ENCODE results near the gene FAIM2. TPM values are rescaled to one million over a fixed set of nuclear protein-coding genes. Genes with fewer than 3 reads are reported as not detected.

FAIM2 gene
- total RNA-seq, 2 experiments from 2014 or later = 0.53 to 0.91 TPM

DNA sequence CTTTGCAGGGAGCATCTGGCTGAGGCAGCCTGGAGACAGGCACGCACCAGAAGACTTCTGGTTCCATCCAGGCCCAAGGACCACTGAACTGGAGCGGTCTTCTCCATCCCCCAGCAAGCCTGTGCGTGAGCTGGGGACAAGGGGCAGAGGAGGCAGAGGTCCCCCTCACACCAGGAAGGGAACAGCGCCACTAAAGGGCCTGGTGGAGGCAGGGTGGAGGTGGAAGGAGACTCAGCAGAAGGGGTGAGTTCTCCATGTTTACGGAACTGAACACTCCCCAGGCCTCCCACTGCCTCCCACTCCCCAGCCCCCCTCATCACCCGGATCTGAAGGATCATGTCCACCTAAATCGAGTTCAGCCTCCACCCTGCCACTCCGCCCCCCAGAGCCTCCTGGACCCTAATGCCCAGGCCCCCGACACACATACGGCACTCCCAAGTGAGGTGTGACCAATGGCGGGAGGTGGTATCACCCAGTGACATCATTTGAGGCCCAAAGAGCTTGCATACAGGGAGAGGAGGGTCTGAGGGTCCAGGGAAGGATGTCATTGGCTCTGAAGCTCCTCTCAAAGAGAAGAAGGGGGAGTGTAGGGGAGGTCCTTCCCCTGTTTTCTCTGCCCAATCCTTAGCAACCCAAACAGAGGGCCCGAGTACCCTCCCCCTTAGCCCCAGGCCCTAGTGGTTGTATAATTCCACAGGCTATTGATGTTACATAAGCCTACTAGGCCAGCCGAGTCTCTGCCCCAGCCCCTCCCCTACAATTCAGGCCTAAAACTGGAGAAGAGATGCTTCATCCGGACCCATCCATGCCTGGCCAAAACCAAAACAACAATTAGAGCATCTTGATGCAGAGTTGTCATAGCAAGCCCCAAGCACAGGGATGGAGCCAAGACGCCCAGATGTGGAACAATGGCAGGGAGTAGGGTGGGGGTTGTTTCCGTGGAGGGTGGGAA, 1.0 kb downstream of the FAIM2 start:
- intact Hi-C loops (cut with DNase I, micrococcal nuclease) = no loop called here
- Mint-ChIP-seq H3K27ac (no peak overlapping the region), H3K4me3 (no peak overlapping the region), H3K27me3 (no peaks in the 10 kb centered on the region), H3K4me1 (peaks cover 13% of the 10 kb centered on the region), H3K36me3 (ENCODE audit: low read depth) (no peaks in the 10 kb centered on the region), H3K9me3 (ENCODE audit: low read depth) (no peaks in the 10 kb centered on the region)
- ChIA-PET POLR2A (no interaction called here), CTCF (no interaction called here)
- DNase-seq (no peak), ATAC-seq (no peak)

DNA sequence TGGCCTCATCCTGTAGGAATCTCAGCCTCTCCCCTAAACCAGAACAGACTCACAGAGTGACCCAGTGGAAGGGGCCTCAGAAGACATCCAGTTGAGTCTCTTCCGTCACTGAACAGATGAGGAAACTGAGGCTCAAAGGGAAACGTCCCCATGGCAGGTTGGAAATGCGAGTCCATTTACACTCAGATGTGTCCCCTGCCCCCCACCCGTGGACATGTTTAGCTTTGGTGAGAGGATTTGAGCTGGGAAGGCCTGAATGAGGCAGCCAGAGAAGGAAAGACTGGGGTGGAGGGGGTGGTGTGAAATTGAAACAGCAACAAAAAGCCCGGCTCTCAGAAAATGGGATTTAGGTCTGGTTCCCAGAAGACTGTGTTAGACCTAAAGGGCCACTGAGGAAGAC, 1.7 kb downstream of the FAIM2 start:
- Mint-ChIP-seq H3K4me1 (peaks cover 13% of the 10 kb centered on the region), H3K36me3 (ENCODE audit: low read depth) (no peaks in the 10 kb centered on the region), H3K27me3 (no peaks in the 10 kb centered on the region), H3K4me3 (no peak overlapping the region), H3K27ac (no peak overlapping the region), H3K9me3 (ENCODE audit: low read depth) (no peaks in the 10 kb centered on the region)
- ATAC-seq (no peak), DNase-seq (no peak)
- POLR2A ChIA-PET = no interaction called here
- CTCF ChIA-PET = no interaction called here
- intact Hi-C loops (cut with DNase I, micrococcal nuclease) = no loop called here

- no peak overlapping the region for H3K27ac Mint-ChIP-seq
- CTCF ChIA-PET = no interaction called here
- intact Hi-C loops (cut with DNase I, micrococcal nuclease) = no loop called here
- POLR2A ChIA-PET = no interaction called here
- DNase-seq = no peak
- H3K4me3 Mint-ChIP-seq = no peak overlapping the region
- H3K9me3 Mint-ChIP-seq (ENCODE audit: low read depth) = no peaks in the 10 kb centered on the region
- no peaks in the 10 kb centered on the region for H3K27me3 Mint-ChIP-seq
- peaks cover 11% of the 10 kb centered on the region for H3K4me1 Mint-ChIP-seq
- no peaks in the 10 kb centered on the region for H3K36me3 Mint-ChIP-seq (ENCODE audit: low read depth)
- ATAC-seq = no peak
Observed at GRCh38 chr12:49901026-49901425, 2.7 kb downstream of the FAIM2 start.

DNA sequence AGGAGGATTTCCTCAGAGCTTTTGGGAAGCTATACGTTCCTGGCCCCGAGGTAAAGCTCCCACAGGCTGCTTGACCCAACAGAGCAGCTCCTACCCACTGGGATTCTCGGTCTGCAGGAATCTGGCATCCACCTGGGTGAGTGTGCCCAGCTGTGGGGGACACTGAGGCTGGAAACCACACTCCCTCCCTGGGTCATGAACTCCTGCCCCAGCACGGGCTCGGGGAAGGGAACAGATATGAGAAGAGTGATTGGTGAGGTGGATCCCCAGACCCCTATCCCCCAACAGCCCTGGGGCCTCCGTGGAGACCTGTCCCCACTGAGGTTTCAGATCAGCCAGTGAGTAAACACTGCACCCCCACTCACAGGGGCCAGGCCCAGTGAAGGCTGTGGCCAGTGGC, 3.3 kb downstream of the FAIM2 start:
- POLR2A ChIA-PET = no interaction called here
- Mint-ChIP-seq H3K27ac (no peak overlapping the region), H3K4me3 (no peak overlapping the region), H3K9me3 (ENCODE audit: low read depth) (no peaks in the 10 kb centered on the region), H3K4me1 (peaks cover 10% of the 10 kb centered on the region), H3K36me3 (ENCODE audit: low read depth) (no peaks in the 10 kb centered on the region), H3K27me3 (no peaks in the 10 kb centered on the region)
- DNase-seq = no peak
- no peak for ATAC-seq
- CTCF ChIA-PET = no interaction called here
- intact Hi-C loops (cut with DNase I, micrococcal nuclease) = no loop called here

GRCh38 chr12:49899921-49900320, 3.8 kb downstream of the FAIM2 start:
- CTCF ChIA-PET = interaction anchor here (1.4 kb wide), 1 partner anchor 46 kb away, joined by 3 read pairs; no protein-coding TSS in a partner anchor
- no peak overlapping the region for H3K4me3 Mint-ChIP-seq
- ATAC-seq (no peak), DNase-seq (no peak)
- H3K27me3 Mint-ChIP-seq = no peaks in the 10 kb centered on the region
- H3K4me1 Mint-ChIP-seq = peaks cover 10% of the 10 kb centered on the region
- intact Hi-C loops (cut with DNase I, micrococcal nuclease) = no loop called here
- H3K9me3 Mint-ChIP-seq (ENCODE audit: low read depth) = no peaks in the 10 kb centered on the region
- POLR2A ChIA-PET = no interaction called here
- H3K36me3 Mint-ChIP-seq (ENCODE audit: low read depth) = no peaks in the 10 kb centered on the region
- H3K27ac Mint-ChIP-seq = no peak overlapping the region

DNA sequence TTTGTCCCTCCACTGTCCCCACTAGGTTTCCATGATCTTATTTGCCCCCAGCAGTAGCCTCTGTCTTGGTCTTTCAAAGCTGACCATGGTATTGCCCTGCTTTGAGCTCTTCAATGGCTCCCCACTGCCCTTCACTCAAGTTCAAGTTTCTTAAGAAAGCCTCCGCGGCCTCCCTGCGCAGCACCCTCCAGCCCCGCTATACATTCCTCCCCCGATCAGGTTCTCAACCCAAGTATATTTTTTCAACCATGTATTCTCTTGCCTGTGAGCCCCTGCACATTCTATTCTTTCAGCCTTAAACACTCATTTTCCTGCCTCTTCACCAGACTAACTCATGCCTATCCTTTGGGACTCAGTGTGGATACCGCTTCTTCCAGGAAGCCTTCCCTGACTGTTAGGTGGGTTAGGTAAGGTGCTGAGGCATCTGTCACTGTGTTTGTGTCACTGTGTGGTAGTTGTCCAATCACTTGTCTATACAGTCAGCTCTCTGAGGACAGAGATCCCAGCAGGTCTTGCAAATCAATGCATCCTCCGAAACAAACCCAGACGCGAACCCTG, 4.3 kb downstream of the FAIM2 start:
- intact Hi-C loops (cut with DNase I, micrococcal nuclease) = no loop called here
- ATAC-seq (no peak), DNase-seq (no peak)
- H3K9me3 Mint-ChIP-seq (ENCODE audit: low read depth) = no peaks in the 10 kb centered on the region
- peaks cover 7% of the 10 kb centered on the region for H3K4me1 Mint-ChIP-seq
- ChIA-PET CTCF (interaction anchor here (1.4 kb wide), 1 partner anchor 46 kb away, joined by 3 read pairs; no protein-coding TSS in a partner anchor), POLR2A (no interaction called here)
- no peak overlapping the region for H3K4me3 Mint-ChIP-seq
- H3K27me3 Mint-ChIP-seq = no peaks in the 10 kb centered on the region
- no peak overlapping the region for H3K27ac Mint-ChIP-seq
- no peaks in the 10 kb centered on the region for H3K36me3 Mint-ChIP-seq (ENCODE audit: low read depth)

DNA sequence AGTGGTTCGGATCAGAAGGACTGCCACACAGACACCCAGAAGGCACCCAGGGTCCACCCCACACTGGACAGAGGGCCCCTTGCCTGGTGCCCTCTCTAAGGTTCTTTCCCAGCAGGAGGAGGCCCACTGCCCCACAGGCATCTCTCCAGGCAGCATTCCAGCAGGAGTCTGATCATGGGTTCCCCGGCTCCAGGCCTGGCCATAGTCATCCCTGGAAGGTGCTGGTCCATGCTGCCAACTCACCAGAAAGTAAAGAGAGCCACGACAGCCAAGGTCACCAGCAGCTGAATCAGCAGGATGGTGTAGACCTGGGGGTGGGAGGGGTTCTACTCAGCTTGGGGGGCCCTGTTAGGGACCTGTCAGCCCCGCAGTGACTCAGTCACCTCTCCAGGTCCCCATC, 6.4 kb downstream of the FAIM2 start:
- H3K9me3 Mint-ChIP-seq (ENCODE audit: low read depth) = no peaks in the 10 kb centered on the region
- no peaks in the 10 kb centered on the region for H3K4me1 Mint-ChIP-seq
- intact Hi-C loops (cut with DNase I, micrococcal nuclease) = no loop called here
- H3K27me3 Mint-ChIP-seq = no peaks in the 10 kb centered on the region
- H3K27ac Mint-ChIP-seq = no peak overlapping the region
- no peaks in the 10 kb centered on the region for H3K36me3 Mint-ChIP-seq (ENCODE audit: low read depth)
- POLR2A ChIA-PET = no interaction called here
- H3K4me3 Mint-ChIP-seq = no peak overlapping the region
- ATAC-seq (no peak), DNase-seq (no peak)
- CTCF ChIA-PET = interaction anchor here (1.4 kb wide), 2 partner anchors 49 to 81 kb away, joined by 3 to 7 read pairs; no protein-coding TSS in a partner anchor

- DNase-seq (no peak), ATAC-seq (no peak)
- H3K36me3 Mint-ChIP-seq (ENCODE audit: low read depth) = no peaks in the 10 kb centered on the region
- intact Hi-C loops (cut with DNase I, micrococcal nuclease) = no loop called here
- no peak overlapping the region for H3K27ac Mint-ChIP-seq
- POLR2A ChIA-PET = no interaction called here
- no peaks in the 10 kb centered on the region for H3K4me1 Mint-ChIP-seq
- no peaks in the 10 kb centered on the region for H3K27me3 Mint-ChIP-seq
- no peak overlapping the region for H3K4me3 Mint-ChIP-seq
- H3K9me3 Mint-ChIP-seq (ENCODE audit: low read depth) = no peaks in the 10 kb centered on the region
- CTCF ChIA-PET = no interaction called here
Observed at GRCh38 chr12:49895773-49896172, 7.9 kb downstream of the FAIM2 start.

GRCh38 chr12:49894751-49895148, 8.9 kb downstream of the FAIM2 start:
- Mint-ChIP-seq H3K4me3 (no peak overlapping the region), H3K36me3 (ENCODE audit: low read depth) (no peaks in the 10 kb centered on the region), H3K9me3 (ENCODE audit: low read depth) (no peaks in the 10 kb centered on the region), H3K4me1 (no peaks in the 10 kb centered on the region), H3K27ac (no peak overlapping the region), H3K27me3 (no peaks in the 10 kb centered on the region)
- intact Hi-C loops (cut with DNase I, micrococcal nuclease) = no loop called here
- ChIA-PET POLR2A (no interaction called here), CTCF (interaction anchor here (1.5 to 2.1 kb wide), 2 partner anchors 11 to 13 kb away, joined by 3 to 6 read pairs; no protein-coding TSS in a partner anchor)
- DNase-seq (no peak), ATAC-seq (no peak)

GRCh38 chr12:49893753-49894750, 9.6 kb downstream of the FAIM2 start:
- H3K4me3 Mint-ChIP-seq = no peak overlapping the region
- ATAC-seq = peak; percentile 33
- H3K36me3 Mint-ChIP-seq (ENCODE audit: low read depth) = no peaks in the 10 kb centered on the region
- no peaks in the 10 kb centered on the region for H3K9me3 Mint-ChIP-seq (ENCODE audit: low read depth)
- ChIA-PET POLR2A (no interaction called here), CTCF (interaction anchor here (0.5 to 2.1 kb wide), 3 partner anchors 11 to 573 kb away, joined by 3 to 6 read pairs (median 4); no protein-coding TSS in a partner anchor)
- H3K4me1 Mint-ChIP-seq = no peaks in the 10 kb centered on the region
- peak; percentile 18 for DNase-seq
- H3K27me3 Mint-ChIP-seq = no peaks in the 10 kb centered on the region
- H3K27ac Mint-ChIP-seq = no peak overlapping the region
- intact Hi-C loops (cut with DNase I, micrococcal nuclease) = no loop called here

- intact Hi-C loops (cut with DNase I, micrococcal nuclease) = no loop called here
- H3K4me1 Mint-ChIP-seq = no peaks in the 10 kb centered on the region
- no peak overlapping the region for H3K27ac Mint-ChIP-seq
- H3K4me3 Mint-ChIP-seq = no peak overlapping the region
- POLR2A ChIA-PET = no interaction called here
- H3K36me3 Mint-ChIP-seq (ENCODE audit: low read depth) = no peaks in the 10 kb centered on the region
- H3K27me3 Mint-ChIP-seq = no peaks in the 10 kb centered on the region
- CTCF ChIA-PET = interaction anchor here (0.9 to 2.1 kb wide), 3 partner anchors 15 to 75 kb away, joined by 3 to 6 read pairs (median 4); no protein-coding TSS in a partner anchor
- DNase-seq (no peak), ATAC-seq (no peak)
- H3K9me3 Mint-ChIP-seq (ENCODE audit: low read depth) = no peaks in the 10 kb centered on the region
Observed at GRCh38 chr12:49892732-49893317, 10.9 kb downstream of the FAIM2 start.
